CD4-positive, CD25-positive, alpha-beta regulatory T cell (primary cell): Measurements from ENCODE around the gene PRKCQ. TPM values are rescaled to one million over a fixed set of nuclear protein-coding genes. Genes with fewer than 3 reads are reported as not detected.

ENCODE experiments used
- ATAC-seq, 2 donors: fragments of 150-1000 bp; cut with Tn5 transposase; one replicate each; pipeline ENCODE4 v1.10.0; 2021; ENCODE audit warnings: low read depth in 2 of 2, moderate number of reproducible peaks in 2 of 2, moderate library complexity in 1 of 2
- DNase-seq, 3 donors: peaks; one replicate each; pipeline versions ENCODE4 v3.0.0 to v3.0.0-alpha.2; 2012 to 2022; ENCODE audit warnings: mixed read lengths in 1 of 3
- H3K27ac ChIP-seq: one replicate; pipeline ENCODE4 v1.7.0; 2013; ENCODE audit warnings: mild to moderate bottlenecking, low read length; ENCODE audit not compliant: insufficient read depth, poor library complexity, severe bottlenecking
- H3K27me3 ChIP-seq: one replicate; pipeline ENCODE4 v1.7.0; 2013; ENCODE audit warnings: low read length; ENCODE audit not compliant: control insufficient read depth, insufficient read depth
- H3K36me3 ChIP-seq: one replicate; pipeline ENCODE4 v1.7.0; 2013; ENCODE audit warnings: mild to moderate bottlenecking, low read length, moderate library complexity; ENCODE audit not compliant: control insufficient read depth, insufficient read depth
- H3K4me1 ChIP-seq: 2 replicates; pipeline ENCODE4 v1.7.0; 2013; ENCODE audit warnings: mild to moderate bottlenecking, low read length; ENCODE audit not compliant: insufficient read depth, control insufficient read depth, poor library complexity, severe bottlenecking
- H3K4me3 ChIP-seq: one replicate; pipeline ENCODE4 v1.7.0; 2013; ENCODE audit warnings: low read depth, mild to moderate bottlenecking, low read length, moderate library complexity
- H3K9me3 ChIP-seq, 2 experiments: 1 replicate in 1 of 2; 2 replicates in 1 of 2; pipeline ENCODE4 v1.7.0; 2013; ENCODE audit warnings: low read length in 2 of 2, mild to moderate bottlenecking in 1 of 2, moderate library complexity in 1 of 2; ENCODE audit not compliant: control insufficient read depth in 2 of 2
- H3K27ac Mint-ChIP-seq, 3 donors: one replicate each; pipeline ENCODE4 v1.8.0; 2020 to 2022; ENCODE audit warnings: mild to moderate bottlenecking in 3 of 3, mixed read lengths in 3 of 3, moderate library complexity in 2 of 3
- H3K27me3 Mint-ChIP-seq: one replicate; pipeline ENCODE4 v1.8.0; 2022; ENCODE audit warnings: mild to moderate bottlenecking, mixed read lengths
- H3K36me3 Mint-ChIP-seq: one replicate; pipeline ENCODE4 v1.8.0; 2020; ENCODE audit warnings: mixed read lengths
- H3K4me1 Mint-ChIP-seq, 4 donors: one replicate each; pipeline ENCODE4 v1.8.0; 2020 to 2022; ENCODE audit warnings: mixed read lengths in 4 of 4, mild to moderate bottlenecking in 1 of 4
- H3K4me3 Mint-ChIP-seq, 4 donors: one replicate each; pipeline ENCODE4 v1.8.0; 2020 to 2022; ENCODE audit warnings: mild to moderate bottlenecking in 4 of 4, mixed read lengths in 4 of 4, moderate library complexity in 3 of 4
- H3K9me3 Mint-ChIP-seq, 7 donors: one replicate each; pipeline ENCODE4 v1.8.0; 2020 to 2022; ENCODE audit warnings: mixed read lengths in 7 of 7, mild to moderate bottlenecking in 3 of 7, moderate library complexity in 2 of 7
- polyA plus RNA-seq, 4 donors: library from polyadenylated mRNA; unstranded; fragments of 300-500 nt; fragmentation: Illumina TruSeq; gene quantifications; one replicate each; pipeline ENCODE4 v1.2.3, GENCODE V29; 2021
- total RNA-seq: library from RNA; stranded (reverse); gene quantifications from one replicate; pipeline ENCODE4 v1.2.3, GENCODE V29; 2022

Gene PRKCQ
- total and polyA plus RNA-seq, 5 donors from 2014 or later = 62.4 to 87.3 (median 69.2) TPM

DNA sequence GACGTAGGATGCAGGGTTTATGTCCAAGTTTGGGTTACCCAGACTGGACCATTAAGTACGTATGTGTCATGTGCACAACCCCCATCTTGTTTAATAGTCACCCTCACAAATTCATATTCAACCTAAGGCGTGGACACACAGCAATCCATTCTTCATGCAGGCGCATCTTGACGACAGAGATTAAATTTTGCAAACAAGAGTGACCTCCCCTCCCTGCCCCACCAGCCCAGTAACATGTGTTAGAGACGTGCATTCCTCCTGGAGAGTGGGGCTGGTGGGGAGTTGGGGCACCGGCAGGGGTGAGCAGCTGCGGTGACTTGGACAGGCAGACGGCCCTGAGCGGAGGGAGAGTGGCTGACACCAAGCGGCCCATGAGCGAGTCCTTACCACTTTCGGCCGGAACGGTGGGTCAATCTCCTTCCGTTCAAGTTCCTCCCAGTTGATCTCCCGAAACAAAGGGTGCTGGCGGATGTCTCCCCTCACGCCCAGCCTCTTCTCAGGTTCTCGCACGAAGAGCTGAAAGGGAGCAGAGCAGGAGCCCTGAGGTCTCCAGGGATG is 149.6 kb downstream of the PRKCQ start:
- H3K9me3 ChIP-seq = no peaks in the 10 kb centered on the region
- peaks cover 83% of the 10 kb centered on the region for H3K36me3 ChIP-seq
- H3K27ac ChIP-seq = no peak overlapping the region
- Mint-ChIP-seq H3K27me3 (no peaks in the 10 kb centered on the region), H3K4me3 (no peak overlapping the region), H3K36me3 (peaks cover 66% of the 10 kb centered on the region), H3K4me1 (peaks cover 0 to 21% (median 10%) of the 10 kb centered on the region in 4 donors), H3K9me3 (no peaks in the 10 kb centered on the region), H3K27ac (peak overlapping the region in 2 of 3 donors; percentile 6 to 52)
- DNase-seq = no peak
- no peaks in the 10 kb centered on the region for H3K4me1 ChIP-seq
- no peaks in the 10 kb centered on the region for H3K27me3 ChIP-seq
- ATAC-seq = no peak
- no peak overlapping the region for H3K4me3 ChIP-seq

DNA sequence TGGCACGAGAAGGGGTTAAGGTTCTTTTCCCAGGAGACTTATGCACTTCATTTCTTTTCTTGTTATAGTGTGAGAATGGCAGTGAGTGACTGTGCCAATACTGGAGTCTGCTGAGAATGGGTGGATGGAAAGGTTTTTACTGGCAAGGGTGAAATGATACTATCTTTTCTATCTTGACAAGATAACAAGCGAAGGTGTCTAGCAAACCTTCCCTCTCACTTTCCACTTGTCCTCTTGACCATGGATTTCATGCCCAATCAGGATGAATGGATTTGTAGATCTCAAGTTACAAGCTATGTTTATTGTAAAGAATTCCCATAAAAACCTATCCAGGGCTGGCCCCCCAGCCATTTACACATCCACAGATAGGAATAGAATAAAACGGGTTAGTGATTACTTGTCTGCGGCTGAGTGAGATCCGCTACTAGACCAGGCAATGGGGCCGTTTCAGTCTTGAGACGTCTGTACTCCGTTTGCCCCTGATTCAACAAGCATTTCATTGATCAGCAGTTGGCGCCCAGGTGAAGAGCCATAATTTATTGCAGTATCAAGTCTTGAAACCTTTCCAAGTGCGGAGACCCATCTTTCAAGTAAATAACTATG is 152.6 kb downstream of the PRKCQ start:
- Histone ChIP-seq H3K36me3 (peaks cover 58% of the 10 kb centered on the region), H3K4me3 (no peak overlapping the region), H3K9me3 (no peaks in the 10 kb centered on the region), H3K27ac (no peak overlapping the region), H3K4me1 (no peaks in the 10 kb centered on the region), H3K27me3 (no peaks in the 10 kb centered on the region)
- Mint-ChIP-seq H3K9me3 (no peaks in the 10 kb centered on the region), H3K4me3 (no peak overlapping the region), H3K27ac (peak overlapping the region in 1 of 3 donors; percentile 55), H3K27me3 (no peaks in the 10 kb centered on the region), H3K36me3 (peaks cover 54% of the 10 kb centered on the region), H3K4me1 (peaks cover 0 to 17% (median 8%) of the 10 kb centered on the region in 4 donors)
- ATAC-seq (no peak), DNase-seq (no peak)

DNA sequence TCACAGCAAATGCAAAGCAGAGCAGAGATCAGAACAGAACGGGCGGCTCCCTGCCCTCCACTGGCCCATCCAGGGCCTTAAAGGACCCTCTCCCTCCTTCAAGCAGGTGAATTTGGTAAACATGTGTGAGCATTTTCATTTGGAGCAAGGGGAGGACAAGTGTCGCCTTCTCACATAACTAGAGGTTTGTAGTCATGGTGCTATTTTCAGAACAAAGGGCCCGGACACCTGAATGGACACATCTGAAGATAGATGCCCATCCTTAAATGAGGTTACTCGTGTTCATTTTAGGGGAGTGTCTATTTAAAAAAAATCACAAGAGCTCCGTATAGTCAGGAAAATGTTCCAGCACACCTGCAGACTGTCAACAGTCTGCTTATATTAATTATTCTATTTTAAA is 153.8 kb downstream of the PRKCQ start:
- H3K4me1 Mint-ChIP-seq = peaks cover 0 to 17% (median 5%) of the 10 kb centered on the region in 4 donors
- H3K4me1 ChIP-seq = no peaks in the 10 kb centered on the region
- peaks cover 46% of the 10 kb centered on the region for H3K36me3 Mint-ChIP-seq
- no peak overlapping the region for H3K27ac Mint-ChIP-seq
- H3K4me3 Mint-ChIP-seq = no peak overlapping the region
- no peaks in the 10 kb centered on the region for H3K27me3 Mint-ChIP-seq
- no peaks in the 10 kb centered on the region for H3K27me3 ChIP-seq
- ATAC-seq (no peak), DNase-seq (no peak)
- H3K36me3 ChIP-seq = peaks cover 48% of the 10 kb centered on the region
- H3K9me3 ChIP-seq = no peaks in the 10 kb centered on the region
- H3K27ac ChIP-seq = no peak overlapping the region
- H3K4me3 ChIP-seq = no peak overlapping the region
- no peaks in the 10 kb centered on the region for H3K9me3 Mint-ChIP-seq

DNA sequence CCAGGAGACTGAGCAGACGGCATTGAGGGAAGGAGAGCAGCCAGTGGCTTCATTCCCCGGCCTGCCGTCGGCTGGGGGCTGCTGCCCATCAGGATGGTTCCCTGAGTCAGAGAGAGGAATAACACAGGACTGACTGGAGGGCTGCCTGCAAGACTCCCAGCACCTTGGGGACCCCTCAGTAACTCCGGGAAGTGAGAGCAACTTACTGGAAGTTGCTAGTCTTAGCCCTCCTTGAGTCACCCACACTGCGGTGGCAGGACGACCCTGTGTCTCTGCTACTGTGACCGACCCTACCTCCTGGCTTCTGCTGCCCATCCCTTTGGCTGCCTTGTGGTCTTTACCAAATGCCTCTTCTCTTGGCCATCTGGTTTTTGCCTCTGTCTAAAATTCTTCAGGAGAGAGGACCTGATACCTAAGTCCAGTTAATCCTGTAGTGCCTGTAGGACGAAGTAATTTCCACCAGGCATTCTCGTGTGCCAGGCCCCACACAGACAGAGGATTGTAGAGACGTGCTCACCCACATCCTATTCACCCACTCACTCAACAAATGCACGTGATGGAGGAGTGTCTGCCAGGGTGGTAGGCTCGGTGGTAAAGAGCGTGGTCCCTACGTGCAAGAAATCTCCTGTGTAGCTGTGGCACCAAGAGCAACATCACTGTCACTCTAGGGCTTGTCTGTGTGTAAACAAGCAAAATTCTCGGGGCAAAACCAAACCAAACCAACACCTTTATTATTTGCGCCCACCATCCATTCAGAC is 156.5 kb downstream of the PRKCQ start:
- no peak overlapping the region for H3K4me3 ChIP-seq
- ATAC-seq (peak; percentile 16 to 33), DNase-seq (no peak)
- peaks cover 28% of the 10 kb centered on the region for H3K36me3 ChIP-seq
- no peaks in the 10 kb centered on the region for H3K4me1 ChIP-seq
- no peaks in the 10 kb centered on the region for H3K27me3 ChIP-seq
- H3K27ac ChIP-seq = no peak overlapping the region
- peaks cover 0 to 17% (median 7%) of the 10 kb centered on the region in 4 donors for H3K4me1 Mint-ChIP-seq
- H3K27ac Mint-ChIP-seq = peak overlapping the region; percentile 31 to 89 (median 57)
- H3K4me3 Mint-ChIP-seq = peak overlapping the region in 1 of 4 donors; percentile 20
- H3K9me3 ChIP-seq = no peaks in the 10 kb centered on the region
- no peaks in the 10 kb centered on the region for H3K27me3 Mint-ChIP-seq
- H3K36me3 Mint-ChIP-seq = peaks cover 33% of the 10 kb centered on the region
- peaks cover 0 to 1% (median 0%) of the 10 kb centered on the region in 7 donors for H3K9me3 Mint-ChIP-seq

- Mint-ChIP-seq H3K27me3 (no peaks in the 10 kb centered on the region), H3K4me1 (peaks cover 0 to 17% (median 7%) of the 10 kb centered on the region in 4 donors)
These were observed 157.1 kb downstream of the PRKCQ start for GRCh38 chr10:6423004-6423403.

GRCh38 chr10:6418613-6419216 is 161.4 kb downstream of the PRKCQ start:
- Mint-ChIP-seq H3K27ac (no peak overlapping the region), H3K4me1 (peaks cover 0 to 7% (median 4%) of the 10 kb centered on the region in 4 donors), H3K36me3 (peaks cover 5% of the 10 kb centered on the region), H3K9me3 (peaks cover 0 to 1% (median 0%) of the 10 kb centered on the region in 7 donors), H3K27me3 (no peaks in the 10 kb centered on the region), H3K4me3 (no peak overlapping the region)
- H3K4me3 ChIP-seq = no peak overlapping the region
- H3K4me1 ChIP-seq = no peaks in the 10 kb centered on the region
- H3K27me3 ChIP-seq = no peaks in the 10 kb centered on the region
- peaks cover 5% of the 10 kb centered on the region for H3K36me3 ChIP-seq
- DNase-seq = no peak
- no peaks in the 10 kb centered on the region for H3K9me3 ChIP-seq
- no peak for ATAC-seq
- no peak overlapping the region for H3K27ac ChIP-seq

More at GRCh38 chr10:6423004-6423403, 157.1 kb downstream of the PRKCQ start:
- DNase-seq = no peak
- Mint-ChIP-seq H3K27ac (peak overlapping the region; percentile 73 to 89 (median 75)), H3K4me3 (no peak overlapping the region), H3K36me3 (peaks cover 28% of the 10 kb centered on the region), H3K9me3 (peaks cover 0 to 1% (median 0%) of the 10 kb centered on the region in 7 donors)
- Histone ChIP-seq H3K4me3 (no peak overlapping the region), H3K36me3 (peaks cover 22% of the 10 kb centered on the region), H3K4me1 (no peaks in the 10 kb centered on the region), H3K27me3 (no peaks in the 10 kb centered on the region), H3K27ac (no peak overlapping the region), H3K9me3 (no peaks in the 10 kb centered on the region)
- ATAC-seq = peak; percentile 28 to 41

DNA sequence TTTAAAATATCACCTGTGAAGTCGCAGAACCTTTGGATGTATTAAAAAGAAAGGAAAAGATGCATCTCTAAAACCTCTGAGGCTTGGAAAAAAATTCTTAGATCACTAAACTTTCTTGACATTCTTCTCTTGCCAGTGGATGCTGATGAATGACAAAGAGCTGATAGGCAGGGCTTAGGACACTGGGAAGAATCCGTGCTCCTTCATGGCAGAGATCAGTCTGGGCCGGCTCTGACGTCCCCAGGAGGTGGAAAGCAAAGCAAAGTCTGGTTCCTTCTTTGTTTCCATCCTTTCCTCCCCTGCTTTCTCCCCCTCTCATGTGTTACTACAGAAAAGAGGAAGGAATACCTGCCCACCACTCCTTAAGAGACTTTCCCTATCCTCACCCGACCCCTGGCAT is 161.9 kb downstream of the PRKCQ start:
- no peaks in the 10 kb centered on the region for H3K27me3 Mint-ChIP-seq
- no peaks in the 10 kb centered on the region for H3K4me1 ChIP-seq
- no peaks in the 10 kb centered on the region for H3K9me3 ChIP-seq
- no peak overlapping the region for H3K4me3 Mint-ChIP-seq
- H3K36me3 ChIP-seq = peaks cover 5% of the 10 kb centered on the region
- peaks cover 0 to 6% (median 3%) of the 10 kb centered on the region in 4 donors for H3K4me1 Mint-ChIP-seq
- H3K27ac ChIP-seq = no peak overlapping the region
- peaks cover 0 to 1% (median 0%) of the 10 kb centered on the region in 7 donors for H3K9me3 Mint-ChIP-seq
- H3K4me3 ChIP-seq = no peak overlapping the region
- ATAC-seq (no peak), DNase-seq (no peak)
- H3K36me3 Mint-ChIP-seq = peaks cover 4% of the 10 kb centered on the region
- no peak overlapping the region for H3K27ac Mint-ChIP-seq
- no peaks in the 10 kb centered on the region for H3K27me3 ChIP-seq
